DMS 273 treated with DMSO at 0.1 percent for 48 hours (cell line): ENCODE data around the gene ALDOB.

Source experiments
- DNase-seq: peaks from one replicate; lab custom pipeline; 2025; lab: John Stamatoyannopoulos, UW

ALDOB gene

GRCh38 chr9:101383361-101383760 lies 52.2 kb downstream of the ALDOB start:
- no peak for DNase-seq

GRCh38 chr9:101381833-101382342 lies 53.7 kb downstream of the ALDOB start:
- DNase-seq = no peak

- DNase-seq = no peak
Measured at GRCh38 chr9:101381118-101381517, 54.5 kb downstream of the ALDOB start.

- DNase-seq = no peak
Measured at GRCh38 chr9:101380295-101380694, 55.3 kb downstream of the ALDOB start.

- no peak for DNase-seq
Measured at GRCh38 chr9:101376111-101376848, 59.3 kb downstream of the ALDOB start.

- no peak for DNase-seq
Measured at GRCh38 chr9:101375546-101375945, 60.0 kb downstream of the ALDOB start.

GRCh38 chr9:101372327-101373118 lies 63.1 kb downstream of the ALDOB start:
- no peak for DNase-seq

- no peak for DNase-seq
Measured at GRCh38 chr9:101371813-101372212, 63.8 kb downstream of the ALDOB start.
